HG02798 (cell line): ENCODE results near the gene ZKSCAN3.
"Not testable (repeated sequence)": the region's sequence is repeated elsewhere in the genome, so short reads cannot be mapped to it uniquely, and the experiment has no call there.

Experiments used
- ATAC-seq: cut with Tn5 transposase; IDR thresholded peaks from one replicate; pipeline ENCODE4 v1.9.1; 2021; ENCODE audit warnings: mild to moderate bottlenecking; ENCODE audit not compliant: unreplicated experiment, poor library complexity

Gene ZKSCAN3

DNA sequence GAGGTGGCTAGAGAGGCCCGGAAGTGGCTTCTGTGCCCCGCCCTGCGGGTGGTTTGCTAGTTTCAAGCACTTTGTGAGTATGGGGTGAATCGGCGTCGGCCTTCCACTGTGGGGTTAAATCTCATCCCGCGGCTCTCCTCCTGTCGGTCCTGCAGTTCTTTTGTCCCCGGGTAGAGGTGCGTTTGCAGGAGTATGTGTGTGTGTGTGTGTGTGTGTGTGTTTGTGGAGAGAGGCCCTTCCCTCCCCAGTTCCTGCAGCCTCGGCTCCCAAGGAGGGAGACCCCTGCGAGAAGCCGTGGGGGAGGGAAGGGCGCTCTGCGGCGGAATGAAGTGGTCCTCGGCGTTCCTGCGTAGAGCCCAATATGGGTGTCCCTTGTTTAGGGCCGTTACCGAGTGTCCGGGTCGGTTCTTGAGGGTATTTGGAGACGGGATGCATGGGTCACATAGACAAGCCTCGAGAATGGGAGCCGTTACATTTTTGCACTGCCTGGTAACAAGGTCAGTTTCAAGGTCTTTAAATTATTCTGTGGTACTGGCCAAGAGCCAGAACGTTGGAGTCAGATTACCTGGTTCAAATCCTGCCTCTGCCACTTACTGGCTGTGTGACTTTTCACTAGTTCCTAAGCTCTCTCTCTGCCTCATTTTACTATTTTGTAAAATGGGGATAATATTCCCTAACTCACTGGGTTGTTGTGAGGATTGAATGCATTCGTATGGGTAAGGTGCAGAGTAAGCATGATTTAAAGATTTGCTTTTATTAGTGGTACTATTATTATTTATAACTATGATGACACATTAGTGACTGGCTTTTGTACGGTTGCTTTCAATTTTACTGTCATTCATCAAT lies at the start of gene ZKSCAN3:
Gene ZKSCAN3, plus strand, starts transcription at position 56 of the 846 bp plus-strand sequence. CDS start 9,640 bp downstream, outside the sequence.
- peak; percentile 97 for ATAC-seq

- peak; percentile 92 for ATAC-seq
Observed at GRCh38 chr6:28303570-28303969, 46.2 kb upstream of the ZKSCAN3 start.

DNA sequence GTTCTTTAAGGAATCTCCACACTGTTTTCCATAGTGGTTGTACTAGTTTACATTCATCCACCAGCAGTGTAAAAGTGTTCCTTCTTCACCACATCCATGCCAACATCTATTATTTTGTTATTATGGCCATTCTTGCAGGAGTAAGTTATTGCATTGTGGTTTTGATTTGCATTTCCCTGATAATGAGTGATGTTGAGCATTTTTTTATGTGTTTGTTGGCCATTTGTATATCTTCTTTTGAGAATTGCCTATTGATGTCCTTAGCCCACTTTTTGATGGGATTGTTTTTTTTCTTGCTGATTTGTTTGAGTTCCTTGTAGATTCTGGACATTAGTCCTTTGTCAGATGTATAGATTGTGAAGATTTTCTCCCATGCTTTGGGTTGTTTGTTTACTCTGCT lies 43.4 kb upstream of the ZKSCAN3 start:
- ATAC-seq = not testable (repeated sequence)

DNA sequence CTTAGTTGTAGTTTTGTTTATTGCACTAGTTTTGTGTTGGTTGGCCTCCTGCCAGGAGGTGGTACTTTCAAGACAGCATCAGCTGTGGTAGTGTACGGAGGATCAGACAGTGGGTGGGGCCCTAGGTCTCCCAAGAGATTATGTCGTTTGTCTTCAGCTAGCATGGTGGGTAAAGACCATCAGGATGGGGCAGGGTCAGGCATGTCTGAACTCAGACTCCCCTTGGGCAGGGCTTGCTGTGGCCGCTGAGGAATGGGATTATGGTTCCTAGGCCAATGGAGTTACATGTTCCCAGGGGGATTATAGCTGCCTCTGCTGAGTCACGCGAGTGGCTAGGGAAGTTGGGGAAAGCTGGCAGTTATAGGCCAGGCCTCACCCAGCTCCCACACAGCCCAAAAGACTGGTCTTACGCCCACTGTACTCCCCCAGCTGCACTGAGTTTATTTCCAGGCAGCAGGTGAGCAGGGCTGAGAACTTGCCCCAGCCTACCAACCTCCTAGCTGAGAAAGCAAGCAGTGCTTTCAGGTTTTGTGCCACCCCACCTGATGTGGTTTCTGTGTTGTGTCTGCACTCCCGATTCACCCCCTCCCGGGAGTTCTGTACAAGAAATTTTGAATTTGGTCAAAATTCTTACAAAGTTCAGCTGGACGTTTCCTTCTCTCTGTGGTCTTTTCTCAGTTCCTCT lies 38.5 kb upstream of the ZKSCAN3 start:
- ATAC-seq = no peak

DNA sequence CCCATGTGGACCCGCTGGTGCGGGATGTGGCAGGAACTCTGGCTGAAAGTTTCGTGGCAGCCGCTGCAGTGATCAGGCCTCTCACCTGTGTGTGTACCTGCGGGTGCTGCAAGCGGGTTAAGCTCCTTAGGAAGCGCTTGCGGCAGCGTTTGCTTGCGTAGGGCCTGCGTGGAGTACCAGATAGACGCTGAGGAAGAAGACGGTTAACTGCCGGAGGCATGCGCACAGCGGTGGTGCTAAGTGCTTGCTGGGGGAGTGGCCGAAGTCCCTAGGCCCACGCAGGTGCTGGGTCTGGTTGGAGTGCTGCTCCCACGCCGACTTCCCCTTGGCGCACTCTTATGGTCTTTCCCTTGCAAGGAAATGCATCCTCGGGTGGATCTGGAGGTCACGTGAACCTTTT lies 36.8 kb upstream of the ZKSCAN3 start:
- no peak for ATAC-seq

- ATAC-seq = no peak
Observed at GRCh38 chr6:28315628-28316027, 34.1 kb upstream of the ZKSCAN3 start.

GRCh38 chr6:28317866-28318265 lies 31.9 kb upstream of the ZKSCAN3 start:
- ATAC-seq = not testable (repeated sequence)

GRCh38 chr6:28322661-28323060 lies 27.1 kb upstream of the ZKSCAN3 start:
- no peak for ATAC-seq

DNA sequence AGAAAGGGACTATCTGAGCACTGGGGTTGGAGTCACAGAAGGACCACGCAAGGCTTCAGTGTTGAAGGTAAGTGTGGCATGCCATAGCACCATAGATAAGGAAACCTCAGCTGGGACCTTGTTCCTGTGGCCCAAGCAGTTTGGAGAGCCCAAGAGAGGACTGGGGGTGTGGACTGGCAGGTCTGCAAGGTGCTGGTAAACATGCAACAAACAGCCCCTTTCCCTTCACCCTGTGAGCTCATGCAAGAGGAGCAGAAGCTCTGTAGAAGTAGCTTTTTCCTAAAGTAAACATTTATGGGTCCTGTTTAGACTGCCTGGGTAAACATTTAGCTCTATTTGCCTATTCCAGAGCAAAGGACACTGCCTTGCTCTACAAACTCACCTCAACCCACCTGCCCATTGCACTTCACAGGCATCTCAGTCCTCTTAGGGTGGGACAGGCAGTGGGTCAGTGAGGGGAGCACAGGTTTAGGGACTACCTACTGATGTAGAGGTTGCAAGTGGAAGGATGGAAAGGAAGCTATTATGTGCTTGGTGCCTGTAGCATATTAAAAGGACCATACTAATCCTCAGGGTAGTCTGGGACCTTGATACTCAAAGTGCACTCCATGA lies 25.8 kb upstream of the ZKSCAN3 start:
- no peak for ATAC-seq

DNA sequence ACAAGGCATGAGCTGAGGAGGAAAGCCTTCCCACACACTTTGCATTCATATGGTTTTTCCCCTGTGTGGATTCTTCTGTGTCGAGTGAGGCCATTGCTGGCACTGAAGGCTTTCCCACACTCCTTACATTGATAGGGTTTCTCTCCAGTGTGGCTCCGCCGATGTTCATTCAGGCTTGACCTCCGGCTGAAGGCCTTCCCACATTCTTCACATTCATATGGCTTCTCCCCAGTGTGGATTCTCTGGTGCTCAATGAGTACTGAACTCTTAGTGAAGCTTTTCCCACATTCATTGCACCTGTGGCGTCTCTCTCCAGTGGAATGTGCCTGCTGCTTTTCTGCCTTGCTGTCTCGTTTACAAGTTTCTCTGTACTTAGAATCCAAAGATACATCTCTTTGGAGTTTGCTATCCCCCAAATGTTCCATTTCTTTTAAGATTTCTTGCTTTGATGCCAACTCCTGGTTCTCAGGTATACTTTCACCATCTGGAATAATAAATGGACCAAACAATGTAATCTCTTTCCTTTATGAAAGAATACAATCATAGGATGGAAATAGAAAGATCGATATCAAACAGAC lies 23.3 kb upstream of the ZKSCAN3 start:
- no peak for ATAC-seq

DNA sequence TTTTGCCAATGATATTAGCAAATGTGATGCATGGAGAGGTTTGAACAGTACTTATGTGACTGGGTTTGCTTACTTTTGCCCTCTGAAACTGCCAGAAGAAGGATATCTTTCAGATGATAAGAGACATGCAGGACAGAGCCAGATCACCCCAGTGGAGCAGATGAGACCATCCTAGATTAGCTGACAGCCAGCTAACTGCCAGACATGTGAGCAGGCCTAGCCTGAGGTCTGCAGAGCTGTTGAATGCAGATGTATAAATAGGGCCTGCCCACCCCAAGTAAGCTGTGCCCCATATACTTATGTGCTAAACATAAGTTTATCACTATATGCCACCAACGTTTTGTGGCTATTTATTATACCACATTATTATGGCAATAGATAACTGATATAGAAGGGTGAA lies 19.7 kb upstream of the ZKSCAN3 start:
- no peak for ATAC-seq

DNA sequence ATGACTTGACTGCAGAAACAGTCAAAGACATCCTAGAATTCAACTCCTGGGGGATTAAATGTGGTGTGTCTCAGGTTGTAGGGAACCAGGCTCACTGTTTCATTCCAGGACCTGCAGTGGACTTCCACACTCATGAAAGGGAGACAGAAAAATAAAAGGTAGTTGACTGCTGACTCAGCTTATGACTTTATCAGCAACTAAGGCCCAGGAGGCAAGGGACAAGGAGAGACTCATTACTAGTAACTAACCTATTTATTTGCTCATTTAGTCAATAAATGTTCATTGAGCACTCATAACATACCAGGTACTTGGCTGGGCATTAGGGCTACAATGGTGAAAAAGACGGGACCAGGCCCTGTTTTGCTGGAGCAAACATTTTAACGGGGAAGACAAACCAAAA lies 16.7 kb upstream of the ZKSCAN3 start:
- ATAC-seq = no peak

DNA sequence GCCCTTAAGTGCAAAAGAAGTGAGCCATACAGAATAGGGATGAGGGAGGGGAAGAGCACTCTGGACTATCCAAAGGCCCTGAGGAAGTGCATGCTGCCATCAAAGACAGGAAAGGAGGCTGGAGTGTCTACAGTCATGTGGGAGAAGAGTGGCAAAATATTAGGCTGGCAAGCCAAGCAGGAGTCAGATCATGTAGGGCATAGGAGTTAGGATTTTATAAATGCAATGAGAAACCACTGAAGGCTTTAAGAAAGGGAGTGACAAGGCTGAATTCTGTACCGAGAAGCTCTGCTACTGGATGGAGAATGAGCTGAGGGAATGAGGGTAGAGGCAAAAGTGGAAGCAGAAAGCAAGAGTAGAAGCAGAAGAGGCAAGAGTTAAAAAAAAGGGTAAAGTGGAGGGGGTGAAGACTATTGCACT lies 16.1 kb upstream of the ZKSCAN3 start:
- ATAC-seq = no peak

GRCh38 chr6:28334286-28335039 lies 15.3 kb upstream of the ZKSCAN3 start:
- no peak for ATAC-seq

GRCh38 chr6:28335040-28335563 lies 14.6 kb upstream of the ZKSCAN3 start:
- ATAC-seq = no peak

DNA sequence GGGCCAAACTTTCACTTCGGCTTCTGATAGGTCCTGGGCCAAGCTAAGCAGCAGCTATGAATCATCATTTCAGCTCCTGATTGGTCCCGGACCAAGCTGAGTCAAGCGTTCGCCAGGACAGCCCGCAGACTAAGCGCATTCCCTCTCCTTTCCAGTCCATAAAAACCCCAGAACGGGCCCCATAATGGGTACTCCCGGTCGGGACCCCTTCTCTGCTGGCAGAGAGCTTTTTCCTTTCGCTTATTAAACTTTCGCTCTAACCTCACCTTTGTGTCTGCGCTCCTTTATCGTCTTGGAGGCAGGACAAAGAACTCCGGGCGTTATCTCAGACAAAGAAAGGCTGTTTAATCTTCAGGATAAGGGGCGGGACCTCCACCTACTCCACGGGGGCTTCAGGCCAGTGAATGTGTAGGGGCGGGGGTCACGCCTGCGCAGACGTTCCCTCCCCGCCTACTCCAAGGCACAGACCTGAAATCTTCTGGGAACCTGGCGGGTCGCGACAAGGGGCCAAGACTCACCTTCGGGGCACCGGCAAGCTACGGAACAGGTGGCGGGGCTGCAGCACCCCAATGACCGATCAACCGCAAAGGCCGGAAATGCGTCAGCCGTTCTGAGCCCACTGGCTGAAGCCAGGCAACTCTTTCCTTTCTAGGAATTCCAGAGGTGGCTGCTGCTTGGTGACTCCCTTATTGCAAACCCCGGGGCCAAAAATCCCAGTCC lies 14.0 kb upstream of the ZKSCAN3 start, which contains the start of gene ZSCAN31:
Gene ZSCAN31, minus strand, starts transcription at position 585 of the 720 bp plus-strand sequence. CDS start 6,465 bp downstream, outside the sequence.
- ATAC-seq = peak; percentile 91

DNA sequence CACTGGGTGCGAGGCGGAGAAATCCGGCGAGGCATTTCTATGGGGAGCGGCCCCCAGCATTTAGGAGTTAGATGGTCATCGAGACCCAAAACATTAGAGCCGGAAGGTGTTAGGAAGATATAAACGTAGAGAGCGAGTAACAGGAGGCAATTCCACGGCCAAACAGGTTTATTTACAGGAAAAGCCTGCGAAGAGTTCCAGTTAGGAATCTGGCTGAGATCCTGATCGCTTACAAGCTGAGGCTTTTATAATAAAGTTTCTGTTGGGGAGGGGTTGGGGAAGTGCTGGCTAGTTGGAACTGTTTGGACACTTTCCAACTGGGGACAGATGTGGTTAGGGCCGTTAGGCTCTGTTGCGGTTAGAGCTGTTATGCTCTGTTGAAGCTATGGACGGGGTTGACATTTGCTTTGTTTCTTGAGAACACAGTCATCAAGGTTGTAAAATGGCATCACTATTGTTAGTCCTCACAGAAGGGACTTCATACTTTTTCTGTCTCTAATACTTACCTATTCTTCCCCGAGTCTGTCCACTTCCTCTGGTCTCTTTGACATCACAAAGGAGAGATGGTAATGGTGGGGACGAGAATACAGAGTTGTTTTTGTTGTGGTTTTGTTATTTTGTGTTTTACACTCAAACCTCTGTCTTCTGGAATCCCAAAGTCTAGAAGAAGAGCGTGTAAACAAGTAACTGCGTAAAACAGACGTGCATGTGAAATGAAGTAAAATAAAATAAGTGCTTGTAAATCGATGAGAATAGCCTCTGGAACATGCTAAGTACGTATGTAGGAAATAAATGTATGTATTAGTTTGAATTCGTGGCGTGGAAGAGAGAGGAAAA lies 13.2 kb upstream of the ZKSCAN3 start:
- peak; percentile 25 for ATAC-seq

DNA sequence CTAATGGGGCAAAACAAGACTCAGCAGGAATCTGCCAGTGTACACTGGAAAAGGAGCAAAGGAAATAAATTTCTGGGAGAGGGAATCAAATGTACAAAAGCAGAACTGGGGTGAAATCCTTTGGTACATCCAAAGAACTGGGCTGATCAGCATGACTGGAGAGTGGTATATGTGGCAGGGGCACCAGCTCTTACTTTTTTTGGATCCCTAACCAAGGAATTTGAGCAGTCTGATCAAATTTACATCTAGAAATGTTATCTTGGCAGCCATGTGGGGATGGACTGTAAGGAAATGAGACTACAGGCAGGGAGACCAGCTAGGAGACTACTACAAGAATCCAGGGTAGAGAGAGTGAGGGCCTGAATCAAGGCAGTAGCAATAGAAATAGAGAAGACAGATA lies 12.6 kb upstream of the ZKSCAN3 start:
- ATAC-seq = no peak
